HepG2 (cell line): Measurements from ENCODE around the gene CST3. TPM values are rescaled to one million over a fixed set of nuclear protein-coding genes. Genes with fewer than 3 reads are reported as not detected.
"Not testable (repeated sequence)": the region's sequence is repeated elsewhere in the genome, so short reads cannot be mapped to it uniquely, and the experiment has no call there.

Source experiments
- CCDC6 ChIP-seq: sonication (generic); formaldehyde crosslinking; IDR thresholded peaks from 2 replicates; pipeline ENCODE4 v1.8.1; 2022; ENCODE audit warnings: mild to moderate bottlenecking, missing genetic modification reagents, moderate library complexity
- FOXP1 ChIP-seq, 2 experiments: fragments of 450-650 bp in 1 of 2; IDR thresholded peaks; 2 replicates each; pipeline ENCODE4 v1.6.1; 2017 to 2018; ENCODE audit warnings: antibody characterized with exemption in 1 of 2
- IKZF5 ChIP-seq: IDR thresholded peaks from 2 replicates; pipeline ENCODE4 v1.6.1; 2018; ENCODE audit warnings: missing genetic modification reagents, mild to moderate bottlenecking, missing compliant biosample characterization
- MEIS2 ChIP-seq: sonication (generic); formaldehyde crosslinking; IDR thresholded peaks from 2 replicates; pipeline ENCODE4 v1.9.0; 2021; ENCODE audit warnings: mild to moderate bottlenecking, missing genetic modification reagents
- TBX2 ChIP-seq: sonication (generic); formaldehyde crosslinking; IDR thresholded peaks from 2 replicates; pipeline ENCODE4 v1.5.0; 2020; ENCODE audit warnings: missing genetic modification reagents, mild to moderate bottlenecking, borderline replicate concordance
- TFE3 ChIP-seq: IDR thresholded peaks from 2 replicates; pipeline ENCODE4 v1.6.1; 2016
- THAP11 ChIP-seq: IDR thresholded peaks from 2 replicates; pipeline ENCODE4 v1.6.1; 2016; ENCODE audit warnings: missing biosample characterization, missing genetic modification reagents
- ZBTB3 ChIP-seq: sonication (generic); formaldehyde crosslinking; IDR thresholded peaks from 2 replicates; pipeline ENCODE4 v1.4.0; 2020; ENCODE audit warnings: low read depth, mild to moderate bottlenecking, moderate library complexity, missing genetic modification reagents, borderline replicate concordance
- ZGPAT ChIP-seq: IDR thresholded peaks from 2 replicates; pipeline ENCODE4 v1.6.1; 2016; ENCODE audit warnings: mild to moderate bottlenecking
- ZNF205 ChIP-seq: IDR thresholded peaks from 2 replicates; pipeline ENCODE4 v1.6.1; 2018; ENCODE audit warnings: missing biosample characterization, missing genetic modification reagents
- ZNF543 ChIP-seq: sonication (generic); formaldehyde crosslinking; IDR thresholded peaks from 2 replicates; pipeline ENCODE4 v1.4.0; 2020; ENCODE audit warnings: mild to moderate bottlenecking, missing genetic modification reagents
- ZNF564 ChIP-seq: sonication (generic); formaldehyde crosslinking; IDR thresholded peaks from 2 replicates; pipeline ENCODE4 v1.8.1; 2023; ENCODE audit warnings: mild to moderate bottlenecking, missing genetic modification reagents
- ZNF646 ChIP-seq: sonication (generic); formaldehyde crosslinking; IDR thresholded peaks from 2 replicates; pipeline ENCODE4 v1.9.0; 2021; ENCODE audit warnings: mild to moderate bottlenecking, missing genetic modification reagents
- ZNF724P ChIP-seq: sonication (generic); formaldehyde crosslinking; IDR thresholded peaks from 2 replicates; pipeline ENCODE4 v1.8.0; 2022; ENCODE audit warnings: missing genetic modification reagents, borderline replicate concordance
- ZNF780A ChIP-seq: sonication (generic); formaldehyde crosslinking; IDR thresholded peaks from 2 replicates; pipeline ENCODE4 v1.8.0; 2022; ENCODE audit warnings: mild to moderate bottlenecking, missing genetic modification reagents, moderate library complexity
- ZSCAN22 ChIP-seq: sonication (generic); formaldehyde crosslinking; IDR thresholded peaks from 2 replicates; pipeline ENCODE4 v1.4.0; 2020; ENCODE audit warnings: mild to moderate bottlenecking, missing genetic modification reagents
- polyA plus RNA-seq, 8 experiments: library from polyadenylated mRNA; depleted of rRNA in 3 of 8; stranded (reverse) in 7 of 8; unstranded in 1 of 8; fragments of >200 nt; fragmentation: Illumina TruSeq in 4 of 8; extraction: Trizol in 4 of 8; gene quantifications; 2 replicates each; pipeline versions ENCODE4 v1.2.1 to v1.2.3, GENCODE V29; 2011 to 2016; ENCODE audit warnings: low read depth in 4 of 8, missing spikeins in 1 of 8, mixed read lengths in 1 of 8; ENCODE audit not compliant: insufficient read depth in 1 of 8
- total RNA-seq, 5 experiments: library from RNA; depleted of rRNA; stranded (reverse); fragments of >200 nt; fragmentation: Illumina TruSeq; extraction: Trizol; gene quantifications; 2 replicates each; pipeline ENCODE4 v1.2.3, GENCODE V29; 2016; ENCODE audit warnings: low read depth in 1 of 5
- TF ChIP-seq, protein P1 (sequence below): IDR thresholded peaks from 2 replicates; pipeline ENCODE4 v1.6.1; 2016

Gene CST3
- total and polyA plus RNA-seq, 2 of the 13 experiments (the other 11 are each of a cell fraction or from before 2014, with no cell fraction given) = 690 to 1,005 TPM

DNA sequence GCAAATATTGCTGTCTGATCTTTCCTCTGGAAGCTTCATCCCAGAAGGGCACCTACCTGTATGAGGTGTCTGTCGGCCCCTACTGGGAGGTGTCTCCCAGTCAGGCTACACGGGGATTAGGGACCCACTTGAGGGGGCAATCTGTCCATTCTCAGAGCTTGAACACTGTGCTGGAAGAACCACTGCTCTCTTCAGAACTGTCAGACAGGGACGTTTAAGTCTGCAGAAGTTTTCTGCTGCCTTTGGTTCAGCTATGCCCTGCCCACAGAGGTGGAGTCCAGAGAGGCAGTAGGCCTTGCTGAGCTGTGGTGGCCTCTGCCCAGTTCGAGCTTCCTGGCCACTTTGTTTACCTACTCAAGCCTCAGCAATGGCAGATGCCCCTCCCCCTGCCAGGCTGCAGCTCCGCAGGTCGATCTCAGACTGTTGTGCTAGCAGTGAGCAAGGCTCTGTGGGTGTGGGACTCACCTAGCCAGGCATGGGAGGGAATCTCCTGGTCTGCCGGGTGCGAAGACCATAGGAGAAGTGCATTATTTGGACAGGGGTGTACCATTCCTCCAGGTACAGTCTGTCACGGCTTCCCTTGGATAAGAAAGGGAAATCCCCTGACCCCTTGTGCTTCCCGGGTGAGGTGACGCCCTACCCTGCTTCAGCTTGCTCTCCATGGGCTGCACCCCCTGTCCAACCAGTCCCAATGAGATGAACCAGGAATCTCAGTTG lies 16.9 kb downstream of the CST3 start (continued):
- TF ChIP-seq TFE3 (CRISPR knock-in tag) = 0 out of 2 replicates have a peak, but pooled peaks have one; percentile 45
- TF ChIP-seq FOXP1 (IDR thresholded peaks at IDR 0.05) = not testable (repeated sequence)
- TF ChIP-seq FOXP1 (CRISPR knock-in tag; IDR thresholded peaks at IDR 0.05) = peak; percentile 80
- 0 out of 2 replicates have a peak, but pooled peaks have one; percentile 70 for TF ChIP-seq ZNF564 (CRISPR knock-in tag)
- 0 out of 2 replicates have a peak, but pooled peaks have one; percentile 50 for TF ChIP-seq ZSCAN22 (CRISPR knock-in tag)
- peak; percentile 49; the same call in 1 of the 2 replicates for TF ChIP-seq ZNF205 (CRISPR knock-in tag)
- peak; percentile 77; the same call in 1 of the 2 replicates for TF ChIP-seq IKZF5 (CRISPR knock-in tag)
- TF ChIP-seq ZBTB3 (CRISPR knock-in tag) = peak; percentile 83
- TF ChIP-seq ZNF780A (CRISPR knock-in tag) = 0 out of 2 replicates have a peak, but pooled peaks have one; percentile 32
- peak; percentile 69 for TF ChIP-seq CCDC6
- TF ChIP-seq ZNF646 = 0 out of 2 replicates have a peak, but pooled peaks have one; percentile 62
- 0 out of 2 replicates have a peak, but pooled peaks have one; percentile 23 for TF ChIP-seq ZNF724P
- peak; percentile 87 for TF ChIP-seq ZNF543 (CRISPR knock-in tag)
- TF ChIP-seq, protein P1, sequence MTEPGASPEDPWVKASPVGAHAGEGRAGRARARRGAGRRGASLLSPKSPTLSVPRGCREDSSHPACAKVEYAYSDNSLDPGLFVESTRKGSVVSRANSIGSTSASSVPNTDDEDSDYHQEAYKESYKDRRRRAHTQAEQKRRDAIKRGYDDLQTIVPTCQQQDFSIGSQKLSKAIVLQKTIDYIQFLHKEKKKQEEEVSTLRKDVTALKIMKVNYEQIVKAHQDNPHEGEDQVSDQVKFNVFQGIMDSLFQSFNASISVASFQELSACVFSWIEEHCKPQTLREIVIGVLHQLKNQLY (CRISPR knock-in tag) = peak; percentile 49; the same call in 1 of the 2 replicates
- peak; percentile 85 for TF ChIP-seq TBX2 (CRISPR knock-in tag)
- TF ChIP-seq THAP11 (CRISPR knock-in tag) = peak; percentile 73
- peak; percentile 84 for TF ChIP-seq ZGPAT
- peak; percentile 68; the same call in 1 of the 2 replicates for TF ChIP-seq MEIS2 (CRISPR knock-in tag)
